Nephron (organoid): ENCODE data around the gene PSMG3.

Experiments used
- H3K27ac Mint-ChIP-seq, 3 experiments: 2 replicates each; pipeline ENCODE4 v1.8.0; 2020; ENCODE audit warnings: mixed read lengths in 3 of 3, mild to moderate bottlenecking in 2 of 3, moderate library complexity in 1 of 3
- H3K27me3 Mint-ChIP-seq: 2 replicates; pipeline ENCODE4 v1.8.0; 2021; ENCODE audit warnings: low read depth, mild to moderate bottlenecking, moderate library complexity, mixed read lengths
- H3K36me3 Mint-ChIP-seq: 2 replicates; pipeline ENCODE4 v1.8.0; 2020; ENCODE audit warnings: low read depth, mixed read lengths
- H3K4me1 Mint-ChIP-seq: 2 replicates; pipeline ENCODE4 v1.8.0; 2020; ENCODE audit warnings: mixed read lengths
- H3K4me3 Mint-ChIP-seq, 3 experiments: 2 replicates each; pipeline ENCODE4 v1.8.0; 2020; ENCODE audit warnings: mild to moderate bottlenecking in 3 of 3, mixed read lengths in 3 of 3, moderate library complexity in 2 of 3
- H3K9me3 Mint-ChIP-seq: 2 replicates; pipeline ENCODE4 v1.8.0; 2020; ENCODE audit warnings: mixed read lengths
- CTCF ChIP-seq, 3 experiments: fragments of 200-600 bp; sonication (generic); IDR thresholded peaks; one replicate each; pipeline ENCODE4 v1.5.0; 2021; ENCODE audit warnings: antibody characterized with exemption in 3 of 3; ENCODE audit not compliant: unreplicated experiment in 3 of 3

PSMG3 gene

GRCh38 chr7:1580422-1581030 is 10.7 kb upstream of the PSMG3 start:
- peaks cover 14% of the 10 kb centered on the region for H3K27me3 Mint-ChIP-seq
- no peak overlapping the region for H3K4me3 Mint-ChIP-seq
- H3K27ac Mint-ChIP-seq = no peak overlapping the region
- H3K9me3 Mint-ChIP-seq = no peaks in the 10 kb centered on the region
- peaks cover under 1% of the 10 kb centered on the region for H3K36me3 Mint-ChIP-seq
- peaks cover 8% of the 10 kb centered on the region for H3K4me1 Mint-ChIP-seq
- no peak for TF ChIP-seq CTCF (IDR thresholded peaks at IDR 0.05; ENCODE audit: unreplicated experiment in 3 of 3)

- Mint-ChIP-seq H3K4me3 (no peak overlapping the region), H3K27ac (no peak overlapping the region), H3K4me1 (peaks cover 8% of the 10 kb centered on the region), H3K9me3 (no peaks in the 10 kb centered on the region), H3K27me3 (peaks cover 12% of the 10 kb centered on the region), H3K36me3 (peaks cover 3% of the 10 kb centered on the region)
- TF ChIP-seq CTCF (IDR thresholded peaks at IDR 0.05; ENCODE audit: unreplicated experiment in 3 of 3) = peak; percentile 84 to 90 (median 86)
Observed at GRCh38 chr7:1579481-1580421, 9.9 kb upstream of the PSMG3 start.

- Mint-ChIP-seq H3K4me1 (peaks cover 8% of the 10 kb centered on the region), H3K27ac (no peak overlapping the region), H3K36me3 (peaks cover 3% of the 10 kb centered on the region), H3K27me3 (peaks cover 8% of the 10 kb centered on the region), H3K9me3 (no peaks in the 10 kb centered on the region), H3K4me3 (no peak overlapping the region)
- TF ChIP-seq CTCF (IDR thresholded peaks at IDR 0.05; ENCODE audit: unreplicated experiment in 3 of 3) = no peak
Observed at GRCh38 chr7:1578513-1578912, 8.7 kb upstream of the PSMG3 start.

- Mint-ChIP-seq H3K27me3 (peaks cover 4% of the 10 kb centered on the region), H3K27ac (no peak overlapping the region), H3K9me3 (no peaks in the 10 kb centered on the region), H3K4me3 (no peak overlapping the region), H3K4me1 (peaks cover 17% of the 10 kb centered on the region), H3K36me3 (peaks cover 6% of the 10 kb centered on the region)
- TF ChIP-seq CTCF (IDR thresholded peaks at IDR 0.05; ENCODE audit: unreplicated experiment in 3 of 3) = no peak
Observed at GRCh38 chr7:1576521-1577253, 6.9 kb upstream of the PSMG3 start.

GRCh38 chr7:1575809-1576208 is 6.0 kb upstream of the PSMG3 start:
- Mint-ChIP-seq H3K9me3 (no peaks in the 10 kb centered on the region), H3K27ac (no peak overlapping the region), H3K27me3 (peaks cover 4% of the 10 kb centered on the region), H3K36me3 (peaks cover 6% of the 10 kb centered on the region), H3K4me3 (no peak overlapping the region), H3K4me1 (peaks cover 21% of the 10 kb centered on the region)
- TF ChIP-seq CTCF (IDR thresholded peaks at IDR 0.05; ENCODE audit: unreplicated experiment in 3 of 3) = no peak
